ENCODE data around the gene COL23A1. TPM values are rescaled to one million over a fixed set of nuclear protein-coding genes. Genes with fewer than 3 reads are reported as not detected.

COL23A1 gene
- total and polyA plus RNA-seq, 8 donors, result 0.06 to 0.68 (median 0.33) TPM; not detected in 2

DNA sequence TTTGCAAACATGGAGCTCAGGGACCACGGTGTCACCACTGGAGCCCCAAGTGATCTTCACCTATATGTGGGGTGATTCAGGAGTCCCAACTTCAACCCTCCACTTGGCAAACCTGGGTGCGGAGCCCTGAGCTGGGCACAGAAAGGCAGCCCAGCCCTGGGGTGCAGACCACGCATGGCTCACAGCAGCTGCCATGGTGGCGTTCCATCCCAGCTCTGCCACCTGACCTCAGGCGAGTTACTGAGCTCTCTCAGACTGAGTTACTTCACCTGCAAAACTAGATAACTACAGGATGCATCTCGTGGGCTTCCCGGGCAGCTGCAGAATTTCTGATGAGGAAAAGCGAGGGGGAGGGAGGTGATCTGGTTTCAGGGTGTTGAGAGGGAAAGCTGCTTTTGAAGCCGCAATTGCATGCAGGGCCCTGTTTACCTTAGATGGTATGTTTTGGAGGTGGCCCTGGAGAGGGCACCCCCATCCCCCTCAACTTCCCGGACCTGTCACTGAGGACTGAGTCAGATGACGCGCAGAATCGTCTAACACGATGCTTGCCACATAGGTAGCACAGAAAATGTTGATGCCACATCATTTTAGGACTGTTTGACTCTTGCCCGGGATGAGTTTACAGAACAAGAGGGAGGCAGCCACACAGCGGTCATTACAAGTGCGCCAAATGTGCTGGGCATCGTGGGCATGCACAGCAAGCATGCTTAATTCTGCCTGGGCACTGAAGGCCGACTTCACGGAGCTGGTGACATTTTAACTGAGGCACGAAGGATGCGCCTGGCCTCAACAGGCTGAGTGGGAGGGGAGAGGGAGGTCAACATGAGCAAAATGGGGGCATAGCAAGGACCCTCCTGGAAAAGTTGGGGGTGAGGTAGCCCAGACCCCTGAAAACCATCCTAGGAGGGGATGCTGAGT is 154.6 kb downstream of the COL23A1 start:
- WGBS, 2 donors, result 71 to 77% methylated on average over 22 of the region's 22 CpGs
- Histone ChIP-seq H3K36me3 (no peaks in the 10 kb centered on the region), H3K27ac (no peak overlapping the region), H3K27me3 (no peaks in the 10 kb centered on the region), H3K4me3 (no peak overlapping the region), H3K9me3 (no peaks in the 10 kb centered on the region), H3K4me1 (no peaks in the 10 kb centered on the region)
- FAIRE-seq (no peak), ATAC-seq (no peak), DNase-seq (no peak)
- TF ChIP-seq, protein P1, sequence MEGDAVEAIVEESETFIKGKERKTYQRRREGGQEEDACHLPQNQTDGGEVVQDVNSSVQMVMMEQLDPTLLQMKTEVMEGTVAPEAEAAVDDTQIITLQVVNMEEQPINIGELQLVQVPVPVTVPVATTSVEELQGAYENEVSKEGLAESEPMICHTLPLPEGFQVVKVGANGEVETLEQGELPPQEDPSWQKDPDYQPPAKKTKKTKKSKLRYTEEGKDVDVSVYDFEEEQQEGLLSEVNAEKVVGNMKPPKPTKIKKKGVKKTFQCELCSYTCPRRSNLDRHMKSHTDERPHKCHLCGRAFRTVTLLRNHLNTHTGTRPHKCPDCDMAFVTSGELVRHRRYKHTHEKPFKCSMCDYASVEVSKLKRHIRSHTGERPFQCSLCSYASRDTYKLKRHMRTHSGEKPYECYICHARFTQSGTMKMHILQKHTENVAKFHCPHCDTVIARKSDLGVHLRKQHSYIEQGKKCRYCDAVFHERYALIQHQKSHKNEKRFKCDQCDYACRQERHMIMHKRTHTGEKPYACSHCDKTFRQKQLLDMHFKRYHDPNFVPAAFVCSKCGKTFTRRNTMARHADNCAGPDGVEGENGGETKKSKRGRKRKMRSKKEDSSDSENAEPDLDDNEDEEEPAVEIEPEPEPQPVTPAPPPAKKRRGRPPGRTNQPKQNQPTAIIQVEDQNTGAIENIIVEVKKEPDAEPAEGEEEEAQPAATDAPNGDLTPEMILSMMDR (IDR thresholded peaks at IDR 0.05), result no peak
- intact Hi-C loops (cut with DNase I), result no loop called here

DNA sequence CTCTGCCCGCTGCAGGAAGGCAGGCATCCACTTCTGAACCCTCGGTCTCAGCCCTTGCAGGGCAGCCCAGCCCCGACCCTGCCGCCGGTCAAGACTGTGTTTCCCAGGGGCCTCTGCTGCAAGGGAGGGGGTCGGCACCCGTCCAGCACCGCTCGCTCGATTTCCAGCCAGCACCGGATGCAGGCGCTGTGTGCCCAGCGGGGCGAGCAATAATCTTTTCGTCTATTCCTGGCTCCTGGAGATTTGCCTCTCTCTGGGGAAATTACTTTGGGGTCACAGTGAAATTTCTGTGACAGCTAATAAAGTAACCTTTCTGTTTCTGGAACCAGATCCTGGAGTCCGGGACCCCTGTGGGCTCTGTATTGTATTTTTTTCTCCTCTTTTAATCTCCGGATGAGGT is 155.3 kb downstream of the COL23A1 start:
- FAIRE-seq (no peak), DNase-seq (no peak), ATAC-seq (no peak)
- Histone ChIP-seq H3K27me3 (no peaks in the 10 kb centered on the region), H3K4me3 (no peak overlapping the region), H3K27ac (no peak overlapping the region), H3K4me1 (peaks cover 0 to 5% (median 3%) of the 10 kb centered on the region in 3 donors), H3K36me3 (no peaks in the 10 kb centered on the region), H3K9me3 (no peaks in the 10 kb centered on the region)
- intact Hi-C loops (cut with DNase I), result no loop called here
- 55 to 68% methylated on average over 17 of the region's 17 CpGs for WGBS, 2 donors
- TF ChIP-seq, protein P1 (IDR thresholded peaks at IDR 0.05), result no peak

DNA sequence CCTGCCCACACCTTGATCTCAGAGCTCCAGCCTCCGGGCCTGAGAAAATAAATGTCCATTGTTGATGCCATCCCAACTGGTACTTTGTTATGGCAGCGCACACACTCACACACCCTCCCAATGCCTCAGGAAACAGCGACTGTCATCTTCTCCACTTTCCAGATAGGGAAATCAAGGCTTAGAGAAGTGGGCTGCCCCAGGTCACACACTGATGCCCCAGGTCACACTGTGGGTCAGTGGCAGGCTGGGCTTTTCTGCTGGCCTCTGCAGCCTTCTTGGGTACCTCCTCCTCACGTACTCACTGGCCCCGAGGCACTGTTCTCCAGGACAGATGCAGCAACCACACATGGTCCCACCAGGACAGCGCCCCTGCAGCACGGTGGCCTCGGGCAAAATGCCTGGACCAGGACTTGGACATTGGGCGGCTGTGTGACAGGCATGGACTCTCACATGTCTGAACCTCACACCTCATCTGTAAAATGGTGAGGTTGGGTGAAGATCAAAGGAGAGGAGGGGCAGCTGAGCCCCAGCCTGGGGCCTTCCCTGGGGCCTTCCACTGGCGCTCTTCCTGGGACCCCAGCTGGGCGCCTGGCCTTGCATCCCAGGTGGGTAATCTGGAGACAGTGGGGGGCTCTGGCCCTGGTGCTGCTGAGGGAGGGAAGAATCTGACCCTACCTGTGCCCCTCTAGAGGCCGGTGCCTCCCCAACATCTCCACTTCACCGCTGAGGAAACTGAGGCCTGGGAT is 156.0 kb downstream of the COL23A1 start:
- H3K27ac ChIP-seq, result no peak overlapping the region
- WGBS, 2 donors, result 76% methylated on average over 13 of the region's 13 CpGs
- intact Hi-C loops (cut with DNase I), result no loop called here
- H3K9me3 ChIP-seq, result no peaks in the 10 kb centered on the region
- no peak for DNase-seq
- TF ChIP-seq, protein P1 (IDR thresholded peaks at IDR 0.05), result no peak
- H3K4me1 ChIP-seq, result peaks cover 0 to 5% (median 3%) of the 10 kb centered on the region in 3 donors
- no peak for ATAC-seq
- FAIRE-seq, result no peak
- no peaks in the 10 kb centered on the region for H3K36me3 ChIP-seq
- no peak overlapping the region for H3K4me3 ChIP-seq
- no peaks in the 10 kb centered on the region for H3K27me3 ChIP-seq

DNA sequence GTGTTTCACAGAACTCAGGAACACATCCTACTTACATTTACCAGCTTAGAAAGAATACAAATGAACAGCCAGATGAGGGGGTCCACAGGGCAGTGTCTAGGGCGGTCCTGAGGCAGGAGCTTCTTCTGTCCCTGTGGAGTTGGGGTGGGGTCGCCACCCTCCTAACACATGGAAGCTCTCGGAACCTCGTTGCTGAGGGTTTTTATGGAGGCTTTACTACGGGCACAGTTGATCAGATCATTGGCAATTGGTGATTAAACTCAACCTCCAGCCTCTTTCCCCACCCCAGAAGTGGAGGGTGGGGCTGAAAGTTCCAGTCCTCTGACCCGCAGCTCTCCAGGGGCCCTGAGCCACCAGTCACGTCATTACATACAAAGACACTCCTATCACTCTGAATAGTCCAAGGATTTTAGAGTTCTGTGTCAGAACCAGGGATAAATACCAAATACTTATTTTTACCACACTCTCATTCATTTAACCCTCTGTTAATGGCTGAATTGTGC is 156.9 kb downstream of the COL23A1 start:
- ATAC-seq (no peak), FAIRE-seq (no peak), DNase-seq (no peak)
- H3K27ac ChIP-seq, result no peak overlapping the region
- H3K9me3 ChIP-seq, result no peaks in the 10 kb centered on the region
- H3K36me3 ChIP-seq, result no peaks in the 10 kb centered on the region
- no peaks in the 10 kb centered on the region for H3K27me3 ChIP-seq
- 71 to 74% methylated on average over 7 of the region's 7 CpGs for WGBS, 2 donors
- H3K4me1 ChIP-seq, result peaks cover 0 to 5% (median 3%) of the 10 kb centered on the region in 3 donors
- TF ChIP-seq, protein P1 (IDR thresholded peaks at IDR 0.05), result no peak
- no peak overlapping the region for H3K4me3 ChIP-seq
- intact Hi-C loops (cut with DNase I), result no loop called here
